Psoas muscle (tissue), 8 donors: ENCODE data around the gene ADAD1. TPM values are rescaled to one million over a fixed set of nuclear protein-coding genes. Genes with fewer than 3 reads are reported as not detected.
A peak's percentile ranks its signal among the peaks of the same experiment; 100 is the strongest.

Experiments
- ATAC-seq, 4 donors: fragments of 200-7000 bp; cut with Tn5 transposase; one replicate each; pipeline ENCODE4 v1.9.1; 2020; ENCODE audit warnings: moderate library complexity in 3 of 4, mild to moderate bottlenecking in 2 of 4
- DNase-seq, 2 donors: peaks; one replicate each; pipeline ENCODE4 v3.0.0-alpha.2; 2020
- H3K27ac ChIP-seq: fragments of 200-600 bp; one replicate; pipeline ENCODE4 v1.8.0; 2022
- H3K27me3 ChIP-seq, 3 donors: fragments of 200-600 bp in 1 of 3; one replicate each; pipeline versions ENCODE4 v1.6.1 to v1.8.0; 2013 to 2022; ENCODE audit warnings: low read length in 2 of 3, mild to moderate bottlenecking in 2 of 3, moderate library complexity in 1 of 3; ENCODE audit not compliant: insufficient read depth in 3 of 3
- H3K36me3 ChIP-seq, 2 donors: fragments of 200-600 bp in 1 of 2; one replicate each; pipeline versions ENCODE4 v1.6.1 to v1.8.0; 2013 to 2022; ENCODE audit warnings: low read depth in 1 of 2, mild to moderate bottlenecking in 1 of 2, moderate library complexity in 1 of 2; ENCODE audit not compliant: insufficient read depth in 1 of 2
- H3K4me1 ChIP-seq: fragments of 200-600 bp; one replicate; pipeline ENCODE4 v1.8.0; 2022
- H3K4me3 ChIP-seq: fragments of 200-600 bp; one replicate; pipeline ENCODE4 v1.8.0; 2022; ENCODE audit warnings: mild to moderate bottlenecking
- H3K9me3 ChIP-seq: fragments of 200-600 bp; one replicate; pipeline ENCODE4 v1.8.0; 2022
- CTCF ChIP-seq: fragments of 200-600 bp; IDR thresholded peaks from one replicate; pipeline ENCODE4 v1.8.0; 2022; ENCODE audit warnings: antibody characterized with exemption
- WGBS, 3 donors: extraction: QIAGEN DNeasy Blood & Tissue Kit; methylation state at CpG; one replicate each; pipeline versions ENCODE4 v1.1.6 to v1.1.7; 2013; 5-methylcytosine and 5-hydroxymethylcytosine counted together
- intact Hi-C, 2 donors: fragments of 100-400 bp; cut with DNase I; formaldehyde crosslinking; loops; one replicate each; pipeline versions ENCODE4 v1.11.0 to v1.14.2; 2022
- polyA plus RNA-seq, 3 donors: library from polyadenylated mRNA; stranded (reverse); fragments of 200-250 nt; gene quantifications; one replicate each; pipeline ENCODE4 v1.2.3, GENCODE V29; 2013
- total RNA-seq, 4 donors: library from RNA; stranded (reverse); fragmentation: NEBNext Ultra II Directional in 2 of 4; extraction: Animal tissue kit (Norgen Biotek cat#: 25700) in 2 of 4; gene quantifications; one replicate each; pipeline versions ENCODE4 v1.2.1 to v1.2.4, GENCODE V29; 2021 to 2023
- donor health status: healthy with polysubstance abuse.
- donor health status: DM: no; HTN: no; CAD: no; lungs with moderate emphysema.
- donor health status: Bipolar disorder and iron deficiency.
- donor health status: healthy.
- donor health status: DM: yes; HTN: yes; CAD: no.
- donor health status: DM: no; HTN: no; CAD: no.
- donor health status: DM: no; HTN: no; CAD: no.
- donor health status: DM: yes; HTN: yes; CAD: no.

Gene ADAD1
- total and polyA plus RNA-seq, 7 donors: not detected

- Histone ChIP-seq H3K4me1 (peaks cover 22% of the 10 kb centered on the region), H3K4me3 (no peak overlapping the region), H3K27me3 (no peaks in the 10 kb centered on the region), H3K27ac (peak overlapping the region; percentile 67), H3K9me3 (no peaks in the 10 kb centered on the region), H3K36me3 (peaks cover 0 to 43% of the 10 kb centered on the region in 2 donors)
- intact Hi-C loops: loop anchor here in 1 of 2 donors (10.0 kb wide), 1 partner anchor 87 kb away; no protein-coding TSS in a partner anchor
- WGBS, 3 donors: 69 to 84% (median 80%) methylated on average over 1 of the region's 1 CpG
- DNase-seq (peak in 1 of 2 donors; percentile 35), ATAC-seq (peak; percentile 95 to 100 (median 99))
- TF ChIP-seq CTCF: no peak
Measured at GRCh38 chr4:122341886-122342285, 36.9 kb upstream of the ADAD1 start.

GRCh38 chr4:122346036-122346435, 32.8 kb upstream of the ADAD1 start:
- Histone ChIP-seq H3K4me3 (no peak overlapping the region), H3K9me3 (no peaks in the 10 kb centered on the region), H3K4me1 (peaks cover 6% of the 10 kb centered on the region), H3K27ac (no peak overlapping the region), H3K36me3 (peaks cover 5 to 77% of the 10 kb centered on the region in 2 donors), H3K27me3 (no peaks in the 10 kb centered on the region)
- DNase-seq (no peak), ATAC-seq (no peak)
- intact Hi-C loops: loop anchor here in 1 of 2 donors (10.0 kb wide), 1 partner anchor 91 kb away; no protein-coding TSS in a partner anchor
- WGBS, 3 donors: 96 to 100% (median 98%) methylated on average over 1 of the region's 1 CpG
- no peak for TF ChIP-seq CTCF

GRCh38 chr4:122346503-122346902, 32.3 kb upstream of the ADAD1 start:
- Histone ChIP-seq H3K27ac (no peak overlapping the region), H3K4me3 (no peak overlapping the region), H3K27me3 (no peaks in the 10 kb centered on the region), H3K36me3 (peaks cover 5 to 82% of the 10 kb centered on the region in 2 donors), H3K4me1 (peaks cover 3% of the 10 kb centered on the region), H3K9me3 (no peaks in the 10 kb centered on the region)
- no peak for DNase-seq
- ATAC-seq: no peak
- 74 to 83% (median 78%) methylated on average over 5 of the region's 5 CpGs for WGBS, 3 donors
- intact Hi-C loops: loop anchor here in 1 of 2 donors (10.0 kb wide), 1 partner anchor 92 kb away; no protein-coding TSS in a partner anchor
- no peak for TF ChIP-seq CTCF

GRCh38 chr4:122356317-122356808, 22.4 kb upstream of the ADAD1 start:
- ATAC-seq (no peak), DNase-seq (no peak)
- H3K36me3 ChIP-seq: peaks cover 4 to 98% of the 10 kb centered on the region in 2 donors
- H3K27me3 ChIP-seq: no peaks in the 10 kb centered on the region
- no peaks in the 10 kb centered on the region for H3K4me1 ChIP-seq
- no peaks in the 10 kb centered on the region for H3K9me3 ChIP-seq
- H3K4me3 ChIP-seq: no peak overlapping the region
- intact Hi-C loops: loop anchor here in 1 of 2 donors (10.0 kb wide), 1 partner anchor 92 kb away; no protein-coding TSS in a partner anchor
- no peak overlapping the region for H3K27ac ChIP-seq
- TF ChIP-seq CTCF: no peak

GRCh38 chr4:122360754-122361153, 18.1 kb upstream of the ADAD1 start:
- no peak for DNase-seq
- no peak for TF ChIP-seq CTCF
- intact Hi-C loops: no loop called here
- Histone ChIP-seq H3K4me3 (no peak overlapping the region), H3K4me1 (no peaks in the 10 kb centered on the region), H3K9me3 (no peaks in the 10 kb centered on the region), H3K27me3 (no peaks in the 10 kb centered on the region), H3K27ac (no peak overlapping the region), H3K36me3 (peaks cover 0 to 73% of the 10 kb centered on the region in 2 donors)
- WGBS, 3 donors: 91 to 98% (median 97%) methylated on average over 3 of the region's 3 CpGs
- no peak for ATAC-seq
